K562 (cell line): ENCODE data around the gene LYPLA2. TPM values are rescaled to one million over a fixed set of nuclear protein-coding genes. Genes with fewer than 3 reads are reported as not detected.

ENCODE experiments used
- ATAC-seq: fragments of 200-7000 bp; cut with Tn5 transposase; 3 replicates; pipeline ENCODE4 v1.9.1; 2020; ENCODE audit warnings: moderate library complexity
- BruUV-seq: library from RNA; stranded (reverse); fragments of 400-500 nt; replicated peaks from 2 replicates; lab custom pipeline; 2021; lab: Mats Ljungman, UMichigan
- CTCF ChIA-PET: fragments of 300-600 bp; formaldehyde crosslinking; extraction: SDS; loops from one replicate; lab custom pipeline; 2021; ENCODE audit warnings: low intra/inter-chr PET ratio; lab: Yijun Ruan, JAX
- POLR2A ChIA-PET: fragments of 300-600, 350-650 bp; sonication (Branson Sonifier 250); formaldehyde crosslinking; extraction: SDS; loops from one replicate; lab custom pipeline; 2021; ENCODE audit warnings: antibody characterized with exemption, inconsistent platforms; lab: Yijun Ruan, JAX
- DNase-seq, 4 experiments: peaks; one replicate each; pipeline versions ENCODE4 v3.0.0 to v3.0.0-alpha.2; 2011 to 2018; ENCODE audit warnings: low spot score in 3 of 4, mixed read lengths in 3 of 4; ENCODE audit errors: extremely low read depth in 1 of 4
- FAIRE-seq: peaks from 2 replicates; lab custom pipeline; 2011; peaks lifted over from hg19 to GRCh38; lab: Jason Lieb, UNC
- H2AFZ ChIP-seq: 2 replicates; pipeline ENCODE4 v1.6.0; 2011; ENCODE audit warnings: low read depth, low read length, control low read depth, inconsistent platforms
- H3K27ac ChIP-seq: fragments of 200-600 bp; 3 replicates; pipeline ENCODE4 v1.8.0; 2011; ENCODE audit warnings: low read depth, mild to moderate bottlenecking, control low read depth, inconsistent platforms, low read length, moderate library complexity, mixed read lengths; ENCODE audit errors: extremely low read depth
- H3K27me3 ChIP-seq, 2 experiments: fragments of 300-600 bp in 1 of 2; 2 replicates in 1 of 2; 3 replicates in 1 of 2; pipeline versions ENCODE4 v1.6.0 to v1.8.0; 2011; ENCODE audit warnings: inconsistent platforms in 2 of 2, low read length in 2 of 2, mild to moderate bottlenecking in 1 of 2, mixed read lengths in 1 of 2, moderate library complexity in 1 of 2; ENCODE audit not compliant: control insufficient read depth in 2 of 2, insufficient read depth in 2 of 2
- H3K36me3 ChIP-seq: fragments of 300-600 bp; 3 replicates; pipeline ENCODE4 v1.8.0; 2011; ENCODE audit warnings: mild to moderate bottlenecking, low read length, inconsistent platforms; ENCODE audit not compliant: control insufficient read depth, insufficient read depth
- H3K4me1 ChIP-seq, 2 experiments: fragments of 200-600 bp in 1 of 2; replicated peaks in 1 of 2; 2 replicates in 1 of 2; 3 replicates in 1 of 2; pipeline versions ENCODE4 v1.5.1 to v1.8.0; 2011; ENCODE audit warnings: inconsistent platforms in 2 of 2, low read length in 2 of 2, mild to moderate bottlenecking in 1 of 2, mixed read lengths in 1 of 2, moderate library complexity in 1 of 2; ENCODE audit not compliant: control insufficient read depth in 2 of 2, insufficient read depth in 2 of 2
- H3K4me2 ChIP-seq: 2 replicates; pipeline ENCODE4 v1.6.1; 2011; ENCODE audit warnings: low read length, control low read depth, inconsistent platforms, mixed read lengths; ENCODE audit not compliant: insufficient read depth
- H3K4me3 ChIP-seq: fragments of 200-600 bp; sonication (generic), shearing (Covaris generic); 2 replicates; pipeline ENCODE4 v1.5.1; 2016; ENCODE audit warnings: control low read depth, inconsistent platforms
- H3K79me2 ChIP-seq: fragments of 200-600 bp; 3 replicates; pipeline ENCODE4 v1.8.0; 2011; ENCODE audit warnings: low read length, inconsistent platforms; ENCODE audit not compliant: control insufficient read depth, insufficient read depth
- H3K9ac ChIP-seq, 2 experiments: 2 replicates each; pipeline versions ENCODE4 v1.6.0 to v1.6.1; 2011; ENCODE audit warnings: low read depth in 2 of 2, low read length in 2 of 2, control low read depth in 1 of 2, inconsistent platforms in 1 of 2, mild to moderate bottlenecking in 1 of 2, mixed read lengths in 1 of 2; ENCODE audit not compliant: insufficient read depth in 1 of 2
- H3K9me1 ChIP-seq: one replicate; pipeline ENCODE4 v1.6.0; 2011; ENCODE audit warnings: inconsistent platforms, mild to moderate bottlenecking, low read length, moderate library complexity; ENCODE audit not compliant: control insufficient read depth, insufficient read depth
- H3K9me3 ChIP-seq: replicated peaks from 2 replicates; pipeline ENCODE4 v1.5.1; 2011; ENCODE audit warnings: low read depth, low read length, inconsistent platforms; ENCODE audit not compliant: control insufficient read depth, insufficient read depth
- H4K20me1 ChIP-seq: replicated peaks from 2 replicates; pipeline ENCODE4 v1.6.1; 2011; ENCODE audit warnings: low read length, inconsistent platforms, mixed read lengths; ENCODE audit not compliant: control insufficient read depth, insufficient read depth
- MIER1 ChIP-seq: fragments of 450-650 bp; IDR thresholded peaks from 2 replicates; pipeline ENCODE4 v1.6.1; 2016; ENCODE audit warnings: antibody characterized with exemption, mild to moderate bottlenecking, low read depth
- ZBTB33 ChIP-seq: sonication (generic); formaldehyde crosslinking; IDR thresholded peaks from 2 replicates; pipeline ENCODE4 v1.8.1; 2023; ENCODE audit warnings: mild to moderate bottlenecking, missing genetic modification reagents
- WGBS: fragments of 100-300 bp; shearing (Covaris generic); methylation state at CpG from one replicate; pipeline ENCODE4 v1.1.6; 2016; ENCODE audit warnings: low coverage, mixed read lengths; ENCODE audit not compliant: insufficient coverage; ENCODE audit errors: missing lambda C conversion rate; 5-methylcytosine and 5-hydroxymethylcytosine counted together
- in situ Hi-C: fragments of 300-500 bp; cut with MboI; formaldehyde crosslinking; loops from 4 replicates; pipeline ENCODE4 v1.15.0; 2018; ENCODE audit warnings: inconsistent platforms, mixed read lengths
- intact Hi-C: fragments of 100-400 bp; cut with micrococcal nuclease; formaldehyde crosslinking; loops from 2 replicates; pipeline ENCODE4 v1.14.2; 2022
- polyA plus RNA-seq, 8 experiments: library from polyadenylated mRNA; depleted of rRNA in 4 of 8; stranded (reverse) in 5 of 8; unstranded in 3 of 8; fragments of >200 nt; fragmentation: Nextera tagmentation in 2 of 8; fragmentation: Illumina TruSeq in 1 of 8; extraction: Ambion mirVana in 2 of 8; extraction: Trizol in 1 of 8; gene quantifications; 2 replicates each; pipeline versions ENCODE4 v1.2.1 to v1.2.3, GENCODE V29; 2011 to 2014; ENCODE audit warnings: inconsistent platforms in 1 of 8, missing spikeins in 1 of 8
- total RNA-seq, 7 experiments: library from RNA; depleted of rRNA in 6 of 7; stranded (reverse); fragments of >200 nt in 6 of 7; fragmentation: Illumina TruSeq in 2 of 7; extraction: Trizol in 2 of 7; gene quantifications; 2 replicates each; pipeline versions ENCODE4 v1.2.1 to v1.2.3, GENCODE V29; 2011 to 2021; ENCODE audit warnings: low replicate concordance in 1 of 7

The LYPLA2 gene
- total and polyA plus RNA-seq, 9 of the 15 experiments (the other 6 are each of a cell fraction or from before 2014, with no cell fraction given): 3.9 to 128 (median 60.1) TPM

DNA sequence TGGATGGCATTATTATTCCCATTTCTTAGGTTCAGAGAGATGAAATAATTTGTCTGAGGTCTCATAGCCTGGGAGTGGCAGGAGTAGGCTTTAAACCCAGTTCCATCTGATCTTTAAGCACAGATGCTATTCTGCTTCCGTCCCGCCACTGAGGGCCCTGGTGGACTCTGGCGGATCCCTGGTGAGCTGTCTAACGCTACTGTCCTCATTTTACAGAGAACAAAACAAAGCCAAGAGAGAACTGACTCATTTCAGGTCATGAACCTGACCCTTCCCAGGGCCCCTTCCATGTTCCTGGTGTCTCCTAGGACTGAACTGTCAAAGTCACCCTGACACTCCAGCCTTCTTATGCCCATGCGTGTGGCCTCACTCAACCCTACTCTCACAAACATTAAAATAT lies 12.7 kb downstream of the LYPLA2 start:
- Histone ChIP-seq H3K9me1 (no peaks in the 10 kb centered on the region), H3K9ac (peak overlapping the region in 1 of 2 experiments; percentile 51; a peak in 1 of 4 replicates), H2AFZ (no peak overlapping the region), H3K4me2 (no peak overlapping the region), H3K36me3 (peaks cover 7% of the 10 kb centered on the region; the same call in 2 of the 3 replicates), H3K9me3 (no peaks in the 10 kb centered on the region), H3K79me2 (peaks cover 23% of the 10 kb centered on the region), H3K27ac (no peak overlapping the region), H3K4me3 (no peak overlapping the region), H4K20me1 (no peaks in the 10 kb centered on the region), H3K4me1 (peaks cover 31 to 36% of the 10 kb centered on the region in 2 experiments), H3K27me3 (no peaks in the 10 kb centered on the region)
- ChIA-PET POLR2A (interaction anchor here (0.5 to 6.8 kb wide), 5 partner anchors 11 to 106 kb away, joined by 3 to 71 read pairs (median 3); partner anchors contain the start of genes LYPLA2 and PITHD1), CTCF (no interaction called here)
- 72% methylated on average over 5 of the region's 5 CpGs for WGBS
- ATAC-seq: no peak
- intact Hi-C loops: no loop called here
- FAIRE-seq: no peak
- TF ChIP-seq MIER1: no peak
- TF ChIP-seq ZBTB33 (CRISPR knock-in tag): peak; percentile 92
- no TSS peak for BruUV-seq
- DNase-seq: no peak
- in situ Hi-C loops: no loop called here
